HEK293 (cell line): Measurements from ENCODE around the gene LMOD3.

ENCODE experiments used
- CTCF ChIA-PET: fragments of 350-600 bp; formaldehyde crosslinking; extraction: SDS; loops from one replicate; lab custom pipeline; 2021; ENCODE audit warnings: antibody characterized with exemption; lab: Yijun Ruan, JAX
- POLR2A ChIA-PET: fragments of 300-600 bp; formaldehyde crosslinking; extraction: SDS; loops from one replicate; lab custom pipeline; 2020; ENCODE audit warnings: antibody characterized with exemption, inconsistent platforms; lab: Yijun Ruan, JAX
- H3K27ac ChIP-seq: fragments of 200-500 bp; sonication (Bioruptor generic); 2 replicates; pipeline ENCODE4 v1.5.1; 2014; ENCODE audit warnings: low read depth, low read length, control low read depth, inconsistent platforms; ENCODE audit errors: extremely low read depth
- H3K36me3 ChIP-seq, 2 experiments: fragments of 200-500 bp in 1 of 2; sonication (Bioruptor generic) in 1 of 2; 1 replicate in 1 of 2; 2 replicates in 1 of 2; pipeline ENCODE4 v1.5.1; 2014 to 2017; ENCODE audit warnings: inconsistent platforms in 2 of 2, low read length in 2 of 2; ENCODE audit not compliant: control insufficient read depth in 2 of 2, insufficient read depth in 1 of 2
- H3K4me1 ChIP-seq: fragments of 200-500 bp; sonication (Bioruptor generic); 2 replicates; pipeline ENCODE4 v1.5.1; 2014; ENCODE audit warnings: mild to moderate bottlenecking, low read length, inconsistent platforms; ENCODE audit not compliant: control insufficient read depth, insufficient read depth
- H3K4me3 ChIP-seq: 2 replicates; pipeline ENCODE4 v1.5.1; 2011; ENCODE audit warnings: low read depth, mild to moderate bottlenecking, control low read depth, low read length, moderate library complexity
- H3K9me3 ChIP-seq: fragments of 200-500 bp; sonication (Bioruptor generic); 2 replicates; pipeline ENCODE4 v1.5.1; 2014; ENCODE audit warnings: low read depth, low read length, inconsistent platforms; ENCODE audit not compliant: control insufficient read depth, insufficient read depth
- MZF1 ChIP-seq: fragments of 450-650 bp; formaldehyde crosslinking; IDR thresholded peaks from 2 replicates; pipeline ENCODE4 v1.5.1; 2017; ENCODE audit warnings: missing biosample characterization, missing genetic modification characterization, borderline replicate concordance
- SALL2 ChIP-seq: fragments of 450-650 bp; formaldehyde crosslinking; IDR thresholded peaks from 2 replicates; pipeline ENCODE4 v1.5.0; 2017; ENCODE audit warnings: missing biosample characterization, mild to moderate bottlenecking, missing genetic modification characterization, borderline replicate concordance
- ZFP37 ChIP-seq: fragments of 450-650 bp; formaldehyde crosslinking; IDR thresholded peaks from 2 replicates; pipeline ENCODE4 v1.5.1; 2016; ENCODE audit warnings: missing biosample characterization, missing genetic modification characterization
- ZFP41 ChIP-seq: fragments of 450-650 bp; formaldehyde crosslinking; IDR thresholded peaks from 2 replicates; pipeline ENCODE4 v1.5.1; 2016; ENCODE audit warnings: missing biosample characterization, missing genetic modification characterization, borderline replicate concordance
- ZIC2 ChIP-seq: fragments of 450-650 bp; formaldehyde crosslinking; IDR thresholded peaks from 2 replicates; pipeline ENCODE4 v1.5.1; 2016; ENCODE audit warnings: missing biosample characterization, missing genetic modification characterization
- ZNF133 ChIP-seq: fragments of 450-650 bp; formaldehyde crosslinking; IDR thresholded peaks from 2 replicates; pipeline ENCODE4 v1.5.1; 2016; ENCODE audit warnings: missing biosample characterization, missing genetic modification characterization
- ZNF175 ChIP-seq: fragments of 450-650 bp; formaldehyde crosslinking; IDR thresholded peaks from 2 replicates; pipeline ENCODE4 v1.5.1; 2016; ENCODE audit warnings: missing biosample characterization, missing genetic modification characterization
- ZNF341 ChIP-seq: fragments of 450-650 bp; formaldehyde crosslinking; IDR thresholded peaks from 2 replicates; pipeline ENCODE4; 2016; ENCODE audit warnings: low read depth, missing biosample characterization, missing genetic modification characterization
- ZNF416 ChIP-seq: fragments of 450-650 bp; formaldehyde crosslinking; IDR thresholded peaks from 2 replicates; pipeline ENCODE4 v1.5.1; 2016; ENCODE audit warnings: missing biosample characterization, missing genetic modification characterization
- ZNF549 ChIP-seq: fragments of 450-650 bp; IDR thresholded peaks from 2 replicates; pipeline ENCODE4 v1.5.1; 2018; ENCODE audit warnings: missing biosample characterization, missing genetic modification characterization, mild to moderate bottlenecking, inconsistent platforms, moderate library complexity
- ZNF560 ChIP-seq: fragments of 450-650 bp; formaldehyde crosslinking; IDR thresholded peaks from 2 replicates; pipeline ENCODE4 v1.5.1; 2017; ENCODE audit warnings: missing biosample characterization, missing genetic modification characterization, borderline replicate concordance
- ZNF624 ChIP-seq: fragments of 450-650 bp; formaldehyde crosslinking; IDR thresholded peaks from 2 replicates; pipeline ENCODE4 v1.5.1; 2017; ENCODE audit warnings: missing biosample characterization, missing genetic modification characterization
- ZNF629 ChIP-seq: fragments of 450-650 bp; formaldehyde crosslinking; IDR thresholded peaks from 2 replicates; pipeline ENCODE4 v1.5.1; 2017; ENCODE audit warnings: missing biosample characterization, missing genetic modification characterization
- ZNF660 ChIP-seq: fragments of 450-650 bp; IDR thresholded peaks from 2 replicates; pipeline ENCODE4 v1.5.1; 2018; ENCODE audit warnings: missing biosample characterization, mild to moderate bottlenecking, missing genetic modification characterization
- TF ChIP-seq, protein P1 (sequence below): fragments of 450-650 bp; formaldehyde crosslinking; IDR thresholded peaks from 2 replicates; pipeline ENCODE4 v1.5.1; 2016; ENCODE audit warnings: missing biosample characterization, missing genetic modification characterization
- TF ChIP-seq, protein P2 (sequence below): fragments of 450-650 bp; IDR thresholded peaks from 2 replicates; pipeline ENCODE4 v1.5.1; 2018; ENCODE audit warnings: missing biosample characterization, missing genetic modification characterization
- TF ChIP-seq, protein P3 (sequence below): fragments of 450-650 bp; formaldehyde crosslinking; IDR thresholded peaks from 2 replicates; pipeline ENCODE4 v1.5.1; 2016; ENCODE audit warnings: missing biosample characterization, missing genetic modification characterization
- TF ChIP-seq, protein P4 (sequence below): fragments of 450-650 bp; formaldehyde crosslinking; IDR thresholded peaks from 2 replicates; pipeline ENCODE4 v1.5.1; 2016; ENCODE audit warnings: missing biosample characterization, missing genetic modification characterization, low read depth
- TF ChIP-seq, protein P5 (sequence below): fragments of 450-650 bp; formaldehyde crosslinking; IDR thresholded peaks from 2 replicates; pipeline ENCODE4 v1.5.1; 2016; ENCODE audit warnings: missing biosample characterization, missing genetic modification characterization
- TF ChIP-seq, protein P6 (sequence below): fragments of 450-650 bp; formaldehyde crosslinking; IDR thresholded peaks from 2 replicates; pipeline ENCODE4 v1.5.1; 2016; ENCODE audit warnings: missing biosample characterization, missing genetic modification characterization

The LMOD3 gene

DNA sequence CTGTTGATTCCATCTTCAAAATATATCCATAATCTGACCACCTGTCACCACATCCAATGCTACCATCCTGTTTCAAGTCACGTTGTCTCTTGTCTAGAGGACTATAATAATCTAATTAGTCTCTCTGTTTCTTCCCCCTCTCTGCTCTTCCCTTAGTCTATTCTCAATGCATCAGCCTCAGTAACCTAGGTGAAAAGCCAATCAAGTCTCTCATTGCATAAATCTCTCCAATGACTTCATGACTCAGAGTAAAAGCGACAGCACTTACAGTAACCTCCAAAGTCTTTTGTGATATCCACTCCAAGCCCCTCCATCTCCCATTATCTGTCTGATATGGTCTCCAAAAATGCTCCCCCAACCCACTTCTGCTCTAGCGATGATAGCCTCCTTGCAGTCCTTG, 49.5 kb downstream of the LMOD3 start:
- ChIA-PET POLR2A (no interaction called here), CTCF (no interaction called here)
- H3K27ac ChIP-seq: no peak overlapping the region
- TF ChIP-seq ZNF629 (tag by site-specific recombination) (no peak), ZNF549 (tag by site-specific recombination) (no peak), ZNF175 (tag by site-specific recombination) (no peak), ZNF560 (tag by site-specific recombination) (no peak), ZNF624 (tag by site-specific recombination) (no peak)
- H3K4me3 ChIP-seq: no peak overlapping the region
- no peaks in the 10 kb centered on the region for H3K4me1 ChIP-seq
- no peaks in the 10 kb centered on the region for H3K9me3 ChIP-seq
- H3K36me3 ChIP-seq: peaks cover 4 to 34% of the 10 kb centered on the region in 2 experiments; a peak in 2 of 3 replicates

DNA sequence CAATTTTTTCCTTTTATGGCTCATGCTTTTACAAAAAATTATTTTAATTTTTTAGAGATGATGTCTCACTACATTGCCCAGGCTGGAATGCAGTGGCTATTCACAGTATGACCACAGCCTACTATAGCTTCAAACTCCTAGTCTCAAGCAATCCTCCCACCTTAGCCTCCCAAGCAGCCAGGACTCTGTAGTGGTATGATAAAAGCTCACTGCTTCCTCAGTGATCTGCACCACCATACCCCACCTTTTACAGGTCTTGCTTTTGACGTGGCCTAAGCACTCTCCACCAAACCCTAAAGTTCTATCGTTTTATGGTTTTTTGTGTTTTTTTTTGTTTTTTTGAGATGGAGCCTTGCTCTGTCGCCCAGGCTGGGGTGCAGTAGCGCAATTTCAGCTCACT, 56.3 kb downstream of the LMOD3 start:
- no peak for TF ChIP-seq ZNF133 (tag by site-specific recombination)
- TF ChIP-seq, protein P1, sequence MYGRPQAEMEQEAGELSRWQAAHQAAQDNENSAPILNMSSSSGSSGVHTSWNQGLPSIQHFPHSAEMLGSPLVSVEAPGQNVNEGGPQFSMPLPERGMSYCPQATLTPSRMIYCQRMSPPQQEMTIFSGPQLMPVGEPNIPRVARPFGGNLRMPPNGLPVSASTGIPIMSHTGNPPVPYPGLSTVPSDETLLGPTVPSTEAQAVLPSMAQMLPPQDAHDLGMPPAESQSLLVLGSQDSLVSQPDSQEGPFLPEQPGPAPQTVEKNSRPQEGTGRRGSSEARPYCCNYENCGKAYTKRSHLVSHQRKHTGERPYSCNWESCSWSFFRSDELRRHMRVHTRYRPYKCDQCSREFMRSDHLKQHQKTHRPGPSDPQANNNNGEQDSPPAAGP (tag by site-specific recombination): no peak
- no peak for TF ChIP-seq ZNF416 (tag by site-specific recombination)
- TF ChIP-seq, protein P2, sequence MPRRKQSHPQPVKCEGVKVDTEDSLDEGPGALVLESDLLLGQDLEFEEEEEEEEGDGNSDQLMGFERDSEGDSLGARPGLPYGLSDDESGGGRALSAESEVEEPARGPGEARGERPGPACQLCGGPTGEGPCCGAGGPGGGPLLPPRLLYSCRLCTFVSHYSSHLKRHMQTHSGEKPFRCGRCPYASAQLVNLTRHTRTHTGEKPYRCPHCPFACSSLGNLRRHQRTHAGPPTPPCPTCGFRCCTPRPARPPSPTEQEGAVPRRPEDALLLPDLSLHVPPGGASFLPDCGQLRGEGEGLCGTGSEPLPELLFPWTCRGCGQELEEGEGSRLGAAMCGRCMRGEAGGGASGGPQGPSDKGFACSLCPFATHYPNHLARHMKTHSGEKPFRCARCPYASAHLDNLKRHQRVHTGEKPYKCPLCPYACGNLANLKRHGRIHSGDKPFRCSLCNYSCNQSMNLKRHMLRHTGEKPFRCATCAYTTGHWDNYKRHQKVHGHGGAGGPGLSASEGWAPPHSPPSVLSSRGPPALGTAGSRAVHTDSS (tag by site-specific recombination): no peak
- TF ChIP-seq, protein P3, sequence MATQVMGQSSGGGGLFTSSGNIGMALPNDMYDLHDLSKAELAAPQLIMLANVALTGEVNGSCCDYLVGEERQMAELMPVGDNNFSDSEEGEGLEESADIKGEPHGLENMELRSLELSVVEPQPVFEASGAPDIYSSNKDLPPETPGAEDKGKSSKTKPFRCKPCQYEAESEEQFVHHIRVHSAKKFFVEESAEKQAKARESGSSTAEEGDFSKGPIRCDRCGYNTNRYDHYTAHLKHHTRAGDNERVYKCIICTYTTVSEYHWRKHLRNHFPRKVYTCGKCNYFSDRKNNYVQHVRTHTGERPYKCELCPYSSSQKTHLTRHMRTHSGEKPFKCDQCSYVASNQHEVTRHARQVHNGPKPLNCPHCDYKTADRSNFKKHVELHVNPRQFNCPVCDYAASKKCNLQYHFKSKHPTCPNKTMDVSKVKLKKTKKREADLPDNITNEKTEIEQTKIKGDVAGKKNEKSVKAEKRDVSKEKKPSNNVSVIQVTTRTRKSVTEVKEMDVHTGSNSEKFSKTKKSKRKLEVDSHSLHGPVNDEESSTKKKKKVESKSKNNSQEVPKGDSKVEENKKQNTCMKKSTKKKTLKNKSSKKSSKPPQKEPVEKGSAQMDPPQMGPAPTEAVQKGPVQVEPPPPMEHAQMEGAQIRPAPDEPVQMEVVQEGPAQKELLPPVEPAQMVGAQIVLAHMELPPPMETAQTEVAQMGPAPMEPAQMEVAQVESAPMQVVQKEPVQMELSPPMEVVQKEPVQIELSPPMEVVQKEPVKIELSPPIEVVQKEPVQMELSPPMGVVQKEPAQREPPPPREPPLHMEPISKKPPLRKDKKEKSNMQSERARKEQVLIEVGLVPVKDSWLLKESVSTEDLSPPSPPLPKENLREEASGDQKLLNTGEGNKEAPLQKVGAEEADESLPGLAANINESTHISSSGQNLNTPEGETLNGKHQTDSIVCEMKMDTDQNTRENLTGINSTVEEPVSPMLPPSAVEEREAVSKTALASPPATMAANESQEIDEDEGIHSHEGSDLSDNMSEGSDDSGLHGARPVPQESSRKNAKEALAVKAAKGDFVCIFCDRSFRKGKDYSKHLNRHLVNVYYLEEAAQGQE (tag by site-specific recombination): no peak
- TF ChIP-seq, protein P4, sequence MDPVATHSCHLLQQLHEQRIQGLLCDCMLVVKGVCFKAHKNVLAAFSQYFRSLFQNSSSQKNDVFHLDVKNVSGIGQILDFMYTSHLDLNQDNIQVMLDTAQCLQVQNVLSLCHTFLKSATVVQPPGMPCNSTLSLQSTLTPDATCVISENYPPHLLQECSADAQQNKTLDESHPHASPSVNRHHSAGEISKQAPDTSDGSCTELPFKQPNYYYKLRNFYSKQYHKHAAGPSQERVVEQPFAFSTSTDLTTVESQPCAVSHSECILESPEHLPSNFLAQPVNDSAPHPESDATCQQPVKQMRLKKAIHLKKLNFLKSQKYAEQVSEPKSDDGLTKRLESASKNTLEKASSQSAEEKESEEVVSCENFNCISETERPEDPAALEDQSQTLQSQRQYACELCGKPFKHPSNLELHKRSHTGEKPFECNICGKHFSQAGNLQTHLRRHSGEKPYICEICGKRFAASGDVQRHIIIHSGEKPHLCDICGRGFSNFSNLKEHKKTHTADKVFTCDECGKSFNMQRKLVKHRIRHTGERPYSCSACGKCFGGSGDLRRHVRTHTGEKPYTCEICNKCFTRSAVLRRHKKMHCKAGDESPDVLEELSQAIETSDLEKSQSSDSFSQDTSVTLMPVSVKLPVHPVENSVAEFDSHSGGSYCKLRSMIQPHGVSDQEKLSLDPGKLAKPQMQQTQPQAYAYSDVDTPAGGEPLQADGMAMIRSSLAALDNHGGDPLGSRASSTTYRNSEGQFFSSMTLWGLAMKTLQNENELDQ (tag by site-specific recombination): no peak
- TF ChIP-seq, protein P5, sequence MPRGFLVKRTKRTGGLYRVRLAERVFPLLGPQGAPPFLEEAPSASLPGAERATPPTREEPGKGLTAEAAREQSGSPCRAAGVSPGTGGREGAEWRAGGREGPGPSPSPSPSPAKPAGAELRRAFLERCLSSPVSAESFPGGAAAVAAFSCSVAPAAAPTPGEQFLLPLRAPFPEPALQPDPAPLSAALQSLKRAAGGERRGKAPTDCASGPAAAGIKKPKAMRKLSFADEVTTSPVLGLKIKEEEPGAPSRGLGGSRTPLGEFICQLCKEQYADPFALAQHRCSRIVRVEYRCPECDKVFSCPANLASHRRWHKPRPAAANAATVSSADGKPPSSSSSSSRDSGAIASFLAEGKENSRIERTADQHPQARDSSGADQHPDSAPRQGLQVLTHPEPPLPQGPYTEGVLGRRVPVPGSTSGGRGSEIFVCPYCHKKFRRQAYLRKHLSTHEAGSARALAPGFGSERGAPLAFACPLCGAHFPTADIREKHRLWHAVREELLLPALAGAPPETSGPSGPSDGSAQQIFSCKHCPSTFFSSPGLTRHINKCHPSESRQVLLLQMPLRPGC (tag by site-specific recombination): no peak
- TF ChIP-seq ZFP41 (tag by site-specific recombination): no peak
- no peak for TF ChIP-seq ZIC2 (tag by site-specific recombination)
- no peak for TF ChIP-seq MZF1 (tag by site-specific recombination)
- TF ChIP-seq SALL2: no peak
- no peak for TF ChIP-seq ZNF341
- no peak for TF ChIP-seq ZNF660 (tag by site-specific recombination)
- no peak for TF ChIP-seq ZFP37
- TF ChIP-seq, protein P6, sequence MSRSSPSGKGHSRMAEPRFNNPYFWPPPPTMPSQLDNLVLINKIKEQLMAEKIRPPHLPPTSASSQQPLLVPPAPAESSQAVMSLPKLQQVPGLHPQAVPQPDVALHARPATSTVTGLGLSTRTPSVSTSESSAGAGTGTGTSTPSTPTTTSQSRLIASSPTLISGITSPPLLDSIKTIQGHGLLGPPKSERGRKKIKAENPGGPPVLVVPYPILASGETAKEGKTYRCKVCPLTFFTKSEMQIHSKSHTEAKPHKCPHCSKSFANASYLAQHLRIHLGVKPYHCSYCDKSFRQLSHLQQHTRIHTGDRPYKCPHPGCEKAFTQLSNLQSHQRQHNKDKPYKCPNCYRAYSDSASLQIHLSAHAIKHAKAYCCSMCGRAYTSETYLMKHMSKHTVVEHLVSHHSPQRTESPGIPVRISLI (tag by site-specific recombination): no peak
- TF ChIP-seq, all 188 proteins: peak for 0
- Histone ChIP-seq H3K4me1 (no peaks in the 10 kb centered on the region), H3K9me3 (no peaks in the 10 kb centered on the region), H3K36me3 (peaks cover 12 to 46% of the 10 kb centered on the region in 2 experiments), H3K27ac (no peak overlapping the region), H3K4me3 (no peak overlapping the region)
- ChIA-PET POLR2A (interaction anchor here (0.6 kb wide), 1 partner anchor 9 kb away, joined by 3 read pairs; no protein-coding TSS in a partner anchor), CTCF (no interaction called here)
